Endothelial cell of umbilical vein (primary cell): ENCODE results near the gene LARP6. TPM values are rescaled to one million over a fixed set of nuclear protein-coding genes. Genes with fewer than 3 reads are reported as not detected.

Experiments used
- BruUV-seq: library from RNA; stranded (reverse); fragments of 400-500 nt; replicated peaks from 2 replicates; lab custom pipeline; 2021; lab: Mats Ljungman, UMichigan
- CTCF ChIA-PET: fragments of 300-600, 350-600 bp; sonication (Branson Sonifier 250); formaldehyde crosslinking; loops from one replicate; lab custom pipeline; 2021; ENCODE audit warnings: antibody characterized with exemption, inconsistent platforms; lab: Charles Lee
- POLR2A ChIA-PET: fragments of 300-600, 350-600 bp; sonication (Branson Sonifier 250); formaldehyde crosslinking; loops from one replicate; lab custom pipeline; 2021; ENCODE audit warnings: antibody characterized with exemption, inconsistent platforms; lab: Charles Lee
- DNase-seq: peaks from one replicate; pipeline ENCODE4 v3.0.0-alpha.2; 2011; ENCODE audit warnings: low read depth, low spot score
- FAIRE-seq: peaks from 2 replicates; lab custom pipeline; 2011; peaks lifted over from hg19 to GRCh38; lab: Jason Lieb, UNC
- H2AFZ ChIP-seq: 2 replicates; pipeline ENCODE4 v1.6.0; 2012; ENCODE audit warnings: low read depth, low read length, control low read depth, inconsistent platforms
- H3K27ac ChIP-seq: 2 replicates; pipeline ENCODE4 v1.5.1; 2011; ENCODE audit warnings: low read depth, mild to moderate bottlenecking, control low read depth, low read length, moderate library complexity; ENCODE audit not compliant: insufficient read depth
- H3K27me3 ChIP-seq, 2 experiments: 2 replicates each; pipeline versions ENCODE4 v1.6.0 to v1.6.1; 2011; ENCODE audit warnings: low read length in 2 of 2, mixed read lengths in 1 of 2; ENCODE audit not compliant: control insufficient read depth in 2 of 2, insufficient read depth in 2 of 2
- H3K36me3 ChIP-seq, 2 experiments: 2 replicates in 1 of 2; 3 replicates in 1 of 2; pipeline ENCODE4 v1.5.1; 2011; ENCODE audit warnings: low read length in 2 of 2, mild to moderate bottlenecking in 1 of 2, moderate library complexity in 1 of 2; ENCODE audit not compliant: control insufficient read depth in 2 of 2, insufficient read depth in 2 of 2; ENCODE audit errors: extremely low read depth in 1 of 2
- H3K4me1 ChIP-seq: 3 replicates; pipeline ENCODE4 v1.5.1; 2011; ENCODE audit warnings: mild to moderate bottlenecking, low read length; ENCODE audit not compliant: control insufficient read depth, insufficient read depth; ENCODE audit errors: extremely low read depth
- H3K4me2 ChIP-seq: 2 replicates; pipeline ENCODE4 v1.6.1; 2011; ENCODE audit warnings: low read length, control low read depth, mixed read lengths; ENCODE audit not compliant: insufficient read depth
- H3K4me3 ChIP-seq, 3 experiments: fragments of 200-600 bp in 1 of 3; sonication (generic), shearing (Covaris generic) in 1 of 3; replicated peaks in 1 of 3; 2 replicates each; pipeline ENCODE4 v1.5.1; 2011 to 2016; ENCODE audit warnings: control low read depth in 3 of 3, low read length in 3 of 3, mild to moderate bottlenecking in 2 of 3, inconsistent platforms in 1 of 3, low read depth in 1 of 3, moderate library complexity in 1 of 3; ENCODE audit not compliant: insufficient read depth in 1 of 3
- H3K79me2 ChIP-seq: 2 replicates; pipeline ENCODE4 v1.6.0; 2012; ENCODE audit warnings: low read length, inconsistent platforms; ENCODE audit not compliant: control insufficient read depth, insufficient read depth
- H3K9ac ChIP-seq: replicated peaks from 2 replicates; pipeline ENCODE3; 2011; ENCODE audit warnings: low read length, control low read depth; ENCODE audit not compliant: insufficient read depth; ENCODE audit errors: extremely low read depth
- H3K9me1 ChIP-seq: replicated peaks from 3 replicates; pipeline ENCODE4 v1.6.0; 2011; ENCODE audit warnings: mild to moderate bottlenecking, low read length; ENCODE audit not compliant: control insufficient read depth, insufficient read depth; ENCODE audit errors: extremely low read depth
- H3K9me3 ChIP-seq: replicated peaks from 2 replicates; pipeline ENCODE4 v1.5.1; 2012; ENCODE audit warnings: low read length, inconsistent platforms; ENCODE audit not compliant: control insufficient read depth, insufficient read depth
- H4K20me1 ChIP-seq: replicated peaks from 2 replicates; pipeline ENCODE3; 2011; ENCODE audit warnings: mild to moderate bottlenecking, low read length; ENCODE audit not compliant: control insufficient read depth, insufficient read depth; ENCODE audit errors: extremely low read depth
- EZH2 ChIP-seq: IDR thresholded peaks from 2 replicates; pipeline ENCODE4 v1.6.1; 2012; ENCODE audit warnings: borderline replicate concordance, low read depth, mild to moderate bottlenecking, moderate library complexity, low read length, inconsistent platforms; ENCODE audit not compliant: severe bottlenecking
- FOS ChIP-seq: IDR thresholded peaks from 2 replicates; pipeline ENCODE4 v1.6.1; 2011; ENCODE audit warnings: mild to moderate bottlenecking, low read length, moderate library complexity, borderline replicate concordance; ENCODE audit not compliant: insufficient read depth
- JUN ChIP-seq: IDR thresholded peaks from 2 replicates; pipeline ENCODE4 v1.6.1; 2011; ENCODE audit warnings: borderline replicate concordance, low read depth; ENCODE audit not compliant: insufficient read length, insufficient read depth
- MAX ChIP-seq: IDR thresholded peaks from 2 replicates; pipeline ENCODE4 v1.6.1; 2011; ENCODE audit not compliant: insufficient read depth, insufficient read length
- dilution Hi-C: fragments of 300-500 bp; cut with MboI; formaldehyde crosslinking; loops from one replicate; pipeline ENCODE4 v1.15.0; 2019; ENCODE audit warnings: low sequenced_read_pairs; ENCODE audit not compliant: extremely low pct_ligation_motif_present
- intact Hi-C: fragments of 100-400 bp; cut with micrococcal nuclease; formaldehyde crosslinking; loops from one replicate; pipeline ENCODE4 v1.10.0; 2022
- polyA plus RNA-seq, 4 experiments: library from polyadenylated mRNA; depleted of rRNA in 3 of 4; stranded (reverse) in 3 of 4; unstranded in 1 of 4; fragments of >200 nt; gene quantifications; 2 replicates each; pipeline versions ENCODE4 v1.2.1 to v1.2.3, GENCODE V29; 2011 to 2012; ENCODE audit warnings: missing spikeins in 1 of 4
- total RNA-seq: library from RNA; stranded (reverse); gene quantifications from 2 replicates; pipeline ENCODE4 v1.2.3, GENCODE V29; 2021

The LARP6 gene
- total and polyA plus RNA-seq, 2 donors (not counting 3 experiments of a cell fraction or from before 2014, with no cell fraction given) = 16.9 to 56.2 TPM

- Histone ChIP-seq H4K20me1 (no peaks in the 10 kb centered on the region), H3K27ac (peak overlapping the region; percentile 60), H3K79me2 (peaks cover 4% of the 10 kb centered on the region), H3K27me3 (no peaks in the 10 kb centered on the region), H3K4me1 (peaks cover 26% of the 10 kb centered on the region), H3K9me1 (no peaks in the 10 kb centered on the region), H3K9ac (peak overlapping the region; percentile 91), H3K4me2 (peak overlapping the region; percentile 92), H3K9me3 (no peaks in the 10 kb centered on the region), H3K4me3 (peak overlapping the region; percentile 61 to 76 (median 66)), H2AFZ (peak overlapping the region; percentile 88), H3K36me3 (peaks cover 2 to 5% of the 10 kb centered on the region in 2 experiments)
- DNase-seq = peak; percentile 60
- POLR2A ChIA-PET = interaction anchor here (0.9 kb wide), 1 partner anchor 40 kb away, joined by 3 read pairs; the partner anchor contains the start of gene LRRC49
- TF ChIP-seq MAX (no peak), FOS (peak; percentile 30), JUN (no peak), EZH2 (no peak)
- FAIRE-seq = peak; percentile 66
- CTCF ChIA-PET = interaction anchor here (0.7 to 3.7 kb wide), 7 partner anchors 15 to 53 kb away, joined by 3 to 31 read pairs (median 4); no protein-coding TSS in a partner anchor
- intact Hi-C loops (loop anchor here (2.0 kb wide), 1 partner anchor 29 kb away; no protein-coding TSS in a partner anchor), dilution Hi-C loops (no loop called here)
- no TSS peak for BruUV-seq
These were observed 512 bp downstream of the LARP6 start for GRCh38 chr15:70853318-70853972.
